Measurements from ENCODE around the gene HS6ST1. TPM values are rescaled to one million over a fixed set of nuclear protein-coding genes. Genes with fewer than 3 reads are reported as not detected.
"Not testable (repeated sequence)": the region's sequence is repeated elsewhere in the genome, so short reads cannot be mapped to it uniquely, and the experiment has no call there.

The HS6ST1 gene
- total RNA-seq, 2 experiments from 2014 or later, result 13.6 to 17.6 TPM

- no peaks in the 10 kb centered on the region for H3K9me2 ChIP-seq (ENCODE audit: insufficient read depth, low read length)
- no peak for TF ChIP-seq EZH2phosphoT487 (IDR thresholded peaks at IDR 0.05; ENCODE audit: borderline replicate concordance, low read depth, low read length)
- TF ChIP-seq CTCF (conservative IDR thresholded peaks at IDR 0.05; ENCODE audit: low read length), result no peak
- POLR2A ChIA-PET, result no interaction called here
These were observed 49.3 kb downstream of the HS6ST1 start for GRCh38 chr2:128269063-128269989.

GRCh38 chr2:128268611-128269010, 50.1 kb downstream of the HS6ST1 start:
- intact Hi-C loops (cut with micrococcal nuclease; ENCODE audit: unreplicated experiment); DNase-seq (ENCODE audit: low spot score): not testable (repeated sequence)

More at GRCh38 chr2:128269063-128269989, 49.3 kb downstream of the HS6ST1 start:
- intact Hi-C loops (cut with micrococcal nuclease; ENCODE audit: unreplicated experiment), result no loop called here
- CTCF ChIA-PET (ENCODE audit: unreplicated experiment), result no interaction called here
- Histone ChIP-seq H3K4me2 (ENCODE audit: low read length) (no peak overlapping the region), H3K27ac (ENCODE audit: low read depth, low read length, poor library complexity, severe bottlenecking) (no peak overlapping the region), H2AFZ (ENCODE audit: low read length) (no peak overlapping the region), H3K36me3 (ENCODE audit: insufficient read depth, low read length) (peaks cover 7% of the 10 kb centered on the region), H4K20me1 (ENCODE audit: insufficient read depth, low read length) (no peaks in the 10 kb centered on the region), H3K4me1 (ENCODE audit: insufficient read depth, low read length, poor library complexity, severe bottlenecking) (no peaks in the 10 kb centered on the region), H3K9me3 (ENCODE audit: low read length) (peaks cover 6% of the 10 kb centered on the region; the same call in 1 of the 2 replicates), H3K4me3 (ENCODE audit: low read depth, low read length, poor library complexity, severe bottlenecking) (no peak overlapping the region), H3K79me2 (ENCODE audit: insufficient read depth, low read depth, low read length) (no peaks in the 10 kb centered on the region)
- DNase-seq (ENCODE audit: low spot score), result no peak
- no TSS peak for BruUV-seq (replicated peaks)

GRCh38 chr2:128268145-128268544, 50.5 kb downstream of the HS6ST1 start:
- H3K4me1 ChIP-seq (ENCODE audit: insufficient read depth, low read length, poor library complexity, severe bottlenecking); DNase-seq (ENCODE audit: low spot score); CTCF ChIA-PET (ENCODE audit: unreplicated experiment); H3K4me3 ChIP-seq (ENCODE audit: low read depth, low read length, poor library complexity, severe bottlenecking); H4K20me1 ChIP-seq (ENCODE audit: insufficient read depth, low read length); POLR2A ChIA-PET; H3K9me2 ChIP-seq (ENCODE audit: insufficient read depth, low read length); H3K4me2 ChIP-seq (ENCODE audit: low read length); H3K79me2 ChIP-seq (ENCODE audit: insufficient read depth, low read depth, low read length); BruUV-seq (replicated peaks); H3K9me3 ChIP-seq (ENCODE audit: low read length); intact Hi-C loops (cut with micrococcal nuclease; ENCODE audit: unreplicated experiment); H3K27ac ChIP-seq (ENCODE audit: low read depth, low read length, poor library complexity, severe bottlenecking); H3K36me3 ChIP-seq (ENCODE audit: insufficient read depth, low read length); H2AFZ ChIP-seq (ENCODE audit: low read length): not testable (repeated sequence)

More at GRCh38 chr2:128268611-128269010, 50.1 kb downstream of the HS6ST1 start:
- H3K36me3 ChIP-seq (ENCODE audit: insufficient read depth, low read length); H3K4me1 ChIP-seq (ENCODE audit: insufficient read depth, low read length, poor library complexity, severe bottlenecking); H3K4me2 ChIP-seq (ENCODE audit: low read length); BruUV-seq (replicated peaks); CTCF ChIA-PET (ENCODE audit: unreplicated experiment); H3K79me2 ChIP-seq (ENCODE audit: insufficient read depth, low read depth, low read length); POLR2A ChIA-PET; H3K9me2 ChIP-seq (ENCODE audit: insufficient read depth, low read length); H3K4me3 ChIP-seq (ENCODE audit: low read depth, low read length, poor library complexity, severe bottlenecking); H4K20me1 ChIP-seq (ENCODE audit: insufficient read depth, low read length); H3K9me3 ChIP-seq (ENCODE audit: low read length); H3K27ac ChIP-seq (ENCODE audit: low read depth, low read length, poor library complexity, severe bottlenecking); H2AFZ ChIP-seq (ENCODE audit: low read length): not testable (repeated sequence)

GRCh38 chr2:128267649-128268048, 51.0 kb downstream of the HS6ST1 start:
- intact Hi-C loops (cut with micrococcal nuclease; ENCODE audit: unreplicated experiment); POLR2A ChIA-PET; H3K27ac ChIP-seq (ENCODE audit: low read depth, low read length, poor library complexity, severe bottlenecking); H4K20me1 ChIP-seq (ENCODE audit: insufficient read depth, low read length); DNase-seq (ENCODE audit: low spot score); H3K4me1 ChIP-seq (ENCODE audit: insufficient read depth, low read length, poor library complexity, severe bottlenecking); H3K9me2 ChIP-seq (ENCODE audit: insufficient read depth, low read length); H3K9me3 ChIP-seq (ENCODE audit: low read length); BruUV-seq (replicated peaks); H2AFZ ChIP-seq (ENCODE audit: low read length); H3K36me3 ChIP-seq (ENCODE audit: insufficient read depth, low read length); H3K4me2 ChIP-seq (ENCODE audit: low read length); CTCF ChIA-PET (ENCODE audit: unreplicated experiment); H3K4me3 ChIP-seq (ENCODE audit: low read depth, low read length, poor library complexity, severe bottlenecking); H3K79me2 ChIP-seq (ENCODE audit: insufficient read depth, low read depth, low read length): not testable (repeated sequence)

GRCh38 chr2:128267197-128267596, 51.5 kb downstream of the HS6ST1 start:
- H2AFZ ChIP-seq (ENCODE audit: low read length); DNase-seq (ENCODE audit: low spot score); H3K36me3 ChIP-seq (ENCODE audit: insufficient read depth, low read length); BruUV-seq (replicated peaks); intact Hi-C loops (cut with micrococcal nuclease; ENCODE audit: unreplicated experiment); POLR2A ChIA-PET; H3K27ac ChIP-seq (ENCODE audit: low read depth, low read length, poor library complexity, severe bottlenecking); H4K20me1 ChIP-seq (ENCODE audit: insufficient read depth, low read length); H3K4me3 ChIP-seq (ENCODE audit: low read depth, low read length, poor library complexity, severe bottlenecking); H3K4me2 ChIP-seq (ENCODE audit: low read length); H3K79me2 ChIP-seq (ENCODE audit: insufficient read depth, low read depth, low read length); H3K4me1 ChIP-seq (ENCODE audit: insufficient read depth, low read length, poor library complexity, severe bottlenecking); H3K9me2 ChIP-seq (ENCODE audit: insufficient read depth, low read length); H3K9me3 ChIP-seq (ENCODE audit: low read length); CTCF ChIA-PET (ENCODE audit: unreplicated experiment): not testable (repeated sequence)
